WTC11 (cell line): ENCODE data around the gene FSTL4. TPM values are rescaled to one million over a fixed set of nuclear protein-coding genes. Genes with fewer than 3 reads are reported as not detected.

ENCODE experiments used
- ATAC-seq: fragments of 200-7000 bp; cut with Tn5 transposase; 2 replicates; pipeline ENCODE4 v1.10.0; 2021; ENCODE audit warnings: mild to moderate bottlenecking, moderate library complexity
- CTCF ChIA-PET: fragments of 300-600 bp; sonication (Branson Sonifier 250); formaldehyde crosslinking; loops from one replicate; lab custom pipeline; 2021; ENCODE audit warnings: antibody characterized with exemption; lab: Charles Lee
- POLR2A ChIA-PET: fragments of 350-600 bp; sonication (Branson Sonifier 250); formaldehyde crosslinking; loops from one replicate; lab custom pipeline; 2021; ENCODE audit warnings: antibody characterized with exemption; lab: Charles Lee
- DNase-seq: peaks from one replicate; pipeline ENCODE4 v3.0.0; 2021; ENCODE audit warnings: low spot score
- H3K27ac Mint-ChIP-seq: 2 replicates; pipeline ENCODE4 v1.8.0; 2021; ENCODE audit warnings: mixed read lengths
- H3K27me3 Mint-ChIP-seq: 2 replicates; pipeline ENCODE4 v1.8.0; 2021; ENCODE audit warnings: low read depth, mild to moderate bottlenecking, moderate library complexity, mixed read lengths
- H3K36me3 Mint-ChIP-seq: 2 replicates; pipeline ENCODE4 v1.8.0; 2021; ENCODE audit warnings: mixed read lengths
- H3K4me1 Mint-ChIP-seq: 2 replicates; pipeline ENCODE4 v1.8.0; 2022; ENCODE audit warnings: mixed read lengths
- H3K4me3 Mint-ChIP-seq: 2 replicates; pipeline ENCODE4 v1.8.0; 2021; ENCODE audit warnings: mild to moderate bottlenecking, moderate library complexity, mixed read lengths
- H3K9me3 Mint-ChIP-seq: 2 replicates; pipeline ENCODE4 v1.8.0; 2021; ENCODE audit warnings: mixed read lengths
- E2F5 ChIP-seq: sonication (generic); formaldehyde crosslinking; IDR thresholded peaks from 2 replicates; pipeline ENCODE4 v1.8.1; 2022; ENCODE audit warnings: mild to moderate bottlenecking, moderate library complexity, missing genetic modification reagents
- EMX1 ChIP-seq: fragments of 250-450 bp; sonication (Bioruptor Pico); IDR thresholded peaks from 2 replicates; pipeline ENCODE4 v1.8.0; 2021; ENCODE audit warnings: mild to moderate bottlenecking
- FOXP4 ChIP-seq: sonication (generic); formaldehyde crosslinking; IDR thresholded peaks from 2 replicates; pipeline ENCODE4 v1.8.0; 2022; ENCODE audit warnings: mild to moderate bottlenecking, missing genetic modification reagents
- GTF2I ChIP-seq: fragments of 250-450 bp; sonication (Bioruptor Pico); conservative IDR thresholded peaks from 2 replicates; pipeline ENCODE4 v1.4.0; 2021; ENCODE audit warnings: mild to moderate bottlenecking
- KAT7 ChIP-seq: sonication (generic); formaldehyde crosslinking; IDR thresholded peaks from 2 replicates; pipeline ENCODE4 v1.8.1; 2023; ENCODE audit warnings: missing genetic modification reagents, mild to moderate bottlenecking, borderline replicate concordance
- MYBL2 ChIP-seq: sonication (generic); formaldehyde crosslinking; IDR thresholded peaks from 2 replicates; pipeline ENCODE4 v1.8.1; 2023; ENCODE audit warnings: mild to moderate bottlenecking, moderate library complexity, missing genetic modification reagents
- NFE2L1 ChIP-seq: sonication (generic); formaldehyde crosslinking; IDR thresholded peaks from 2 replicates; pipeline ENCODE4 v1.8.1; 2023; ENCODE audit warnings: missing genetic modification reagents
- NR1H2 ChIP-seq: sonication (generic); formaldehyde crosslinking; IDR thresholded peaks from 2 replicates; pipeline ENCODE4 v1.9.0; 2021; ENCODE audit warnings: mild to moderate bottlenecking, moderate library complexity, missing genetic modification reagents
- NR2C2 ChIP-seq: sonication (generic); formaldehyde crosslinking; IDR thresholded peaks from 2 replicates; pipeline ENCODE4 v1.8.0; 2022; ENCODE audit warnings: mild to moderate bottlenecking, missing genetic modification reagents
- PREB ChIP-seq: sonication (generic); formaldehyde crosslinking; IDR thresholded peaks from 2 replicates; pipeline ENCODE4 v1.8.1; 2022; ENCODE audit warnings: mild to moderate bottlenecking, missing genetic modification reagents, moderate library complexity, borderline replicate concordance
- RORB ChIP-seq: fragments of 250-450 bp; sonication (Bioruptor Pico); IDR thresholded peaks from 2 replicates; pipeline ENCODE4 v1.9.0; 2021; ENCODE audit warnings: mild to moderate bottlenecking
- SMAD4 ChIP-seq: sonication (generic); formaldehyde crosslinking; IDR thresholded peaks from 2 replicates; pipeline ENCODE4 v1.8.0; 2022; ENCODE audit warnings: mild to moderate bottlenecking, missing genetic modification reagents
- STAT6 ChIP-seq: sonication (generic); formaldehyde crosslinking; conservative IDR thresholded peaks from 2 replicates; pipeline ENCODE4 v1.8.1; 2023; ENCODE audit warnings: mild to moderate bottlenecking, low read depth, missing genetic modification reagents, moderate library complexity
- USF2 ChIP-seq: sonication (generic); formaldehyde crosslinking; IDR thresholded peaks from 2 replicates; pipeline ENCODE4 v1.8.1; 2023; ENCODE audit warnings: mild to moderate bottlenecking, missing genetic modification reagents, moderate library complexity
- ZNF396 ChIP-seq: fragments of 250-450 bp; sonication (Bioruptor Pico); IDR thresholded peaks from 2 replicates; pipeline ENCODE4 v1.8.0; 2021; ENCODE audit warnings: mild to moderate bottlenecking, moderate library complexity, borderline replicate concordance
- ZNF423 ChIP-seq: fragments of 250-450 bp; sonication (Bioruptor Pico); IDR thresholded peaks from 2 replicates; pipeline ENCODE4 v2.1.2; 2022; ENCODE audit warnings: mild to moderate bottlenecking, moderate library complexity
- ZNF532 ChIP-seq: fragments of 250-450 bp; sonication (Bioruptor Pico); IDR thresholded peaks from 2 replicates; pipeline ENCODE4 v1.9.0; 2021; ENCODE audit warnings: mild to moderate bottlenecking, borderline replicate concordance
- total RNA-seq: library from RNA; stranded (reverse); gene quantifications from 3 replicates; pipeline ENCODE4 v1.2.3, GENCODE V29; 2021
- TF ChIP-seq, protein P1 (sequence below): sonication (generic); formaldehyde crosslinking; IDR thresholded peaks from 2 replicates; pipeline ENCODE4 v1.8.0; 2022; ENCODE audit warnings: missing genetic modification reagents

Gene FSTL4
- total RNA-seq, 1 experiment from 2014 or later, result 6.1 TPM

- no peak for TF ChIP-seq STAT6 (CRISPR knock-in tag)
- TF ChIP-seq RORB (CRISPR knock-in tag), result no peak
- no peak for TF ChIP-seq E2F5 (CRISPR knock-in tag)
- TF ChIP-seq, all 79 proteins: peak for 0
Measured at GRCh38 chr5:133244242-133244641, 368.1 kb downstream of the FSTL4 start (continued).

DNA sequence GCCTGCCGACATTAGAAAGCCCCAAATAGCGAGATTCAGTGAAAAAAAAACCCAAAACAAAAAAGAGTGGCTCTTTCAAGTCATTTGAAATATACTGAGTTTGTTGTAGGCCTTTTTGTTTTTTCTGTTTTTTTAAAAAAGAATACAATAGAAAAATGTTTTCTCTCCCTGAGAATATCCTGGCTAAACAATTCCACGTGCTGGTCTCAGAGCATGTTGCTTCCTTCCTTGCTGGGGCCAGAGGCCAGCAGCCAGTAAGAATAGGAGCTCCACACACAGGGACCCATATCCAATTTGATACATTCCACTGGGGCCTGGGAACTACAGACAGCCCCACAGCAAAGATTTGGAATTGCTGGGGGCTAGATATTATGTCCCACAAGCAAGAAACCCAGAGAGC, 369.1 kb downstream of the FSTL4 start:
- H3K4me1 Mint-ChIP-seq, result no peaks in the 10 kb centered on the region
- H3K27ac Mint-ChIP-seq, result no peak overlapping the region; the same call in 1 of the 2 replicates
- ATAC-seq (no peak), DNase-seq (no peak)
- no peak overlapping the region for H3K4me3 Mint-ChIP-seq
- H3K27me3 Mint-ChIP-seq, result no peaks in the 10 kb centered on the region
- peaks cover 3% of the 10 kb centered on the region; the same call in 1 of the 2 replicates for H3K36me3 Mint-ChIP-seq
- ChIA-PET POLR2A (no interaction called here), CTCF (no interaction called here)
- peaks cover 15% of the 10 kb centered on the region for H3K9me3 Mint-ChIP-seq
- TF ChIP-seq FOXP4, result no peak
- no peak for TF ChIP-seq SMAD4
- no peak for TF ChIP-seq EMX1
- TF ChIP-seq ZNF423, result no peak
- no peak for TF ChIP-seq NR1H2 (CRISPR knock-in tag)
- TF ChIP-seq PREB (CRISPR knock-in tag), result no peak
- no peak for TF ChIP-seq MYBL2
- TF ChIP-seq KAT7, result no peak
- TF ChIP-seq STAT6 (CRISPR knock-in tag), result no peak
- no peak for TF ChIP-seq ZNF396 (CRISPR knock-in tag)
- TF ChIP-seq, protein P1, sequence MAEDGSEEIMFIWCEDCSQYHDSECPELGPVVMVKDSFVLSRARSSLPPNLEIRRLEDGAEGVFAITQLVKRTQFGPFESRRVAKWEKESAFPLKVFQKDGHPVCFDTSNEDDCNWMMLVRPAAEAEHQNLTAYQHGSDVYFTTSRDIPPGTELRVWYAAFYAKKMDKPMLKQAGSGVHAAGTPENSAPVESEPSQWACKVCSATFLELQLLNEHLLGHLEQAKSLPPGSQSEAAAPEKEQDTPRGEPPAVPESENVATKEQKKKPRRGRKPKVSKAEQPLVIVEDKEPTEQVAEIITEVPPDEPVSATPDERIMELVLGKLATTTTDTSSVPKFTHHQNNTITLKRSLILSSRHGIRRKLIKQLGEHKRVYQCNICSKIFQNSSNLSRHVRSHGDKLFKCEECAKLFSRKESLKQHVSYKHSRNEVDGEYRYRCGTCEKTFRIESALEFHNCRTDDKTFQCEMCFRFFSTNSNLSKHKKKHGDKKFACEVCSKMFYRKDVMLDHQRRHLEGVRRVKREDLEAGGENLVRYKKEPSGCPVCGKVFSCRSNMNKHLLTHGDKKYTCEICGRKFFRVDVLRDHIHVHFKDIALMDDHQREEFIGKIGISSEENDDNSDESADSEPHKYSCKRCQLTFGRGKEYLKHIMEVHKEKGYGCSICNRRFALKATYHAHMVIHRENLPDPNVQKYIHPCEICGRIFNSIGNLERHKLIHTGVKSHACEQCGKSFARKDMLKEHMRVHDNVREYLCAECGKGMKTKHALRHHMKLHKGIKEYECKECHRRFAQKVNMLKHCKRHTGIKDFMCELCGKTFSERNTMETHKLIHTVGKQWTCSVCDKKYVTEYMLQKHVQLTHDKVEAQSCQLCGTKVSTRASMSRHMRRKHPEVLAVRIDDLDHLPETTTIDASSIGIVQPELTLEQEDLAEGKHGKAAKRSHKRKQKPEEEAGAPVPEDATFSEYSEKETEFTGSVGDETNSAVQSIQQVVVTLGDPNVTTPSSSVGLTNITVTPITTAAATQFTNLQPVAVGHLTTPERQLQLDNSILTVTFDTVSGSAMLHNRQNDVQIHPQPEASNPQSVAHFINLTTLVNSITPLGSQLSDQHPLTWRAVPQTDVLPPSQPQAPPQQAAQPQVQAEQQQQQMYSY, result no peak
- no peak for TF ChIP-seq ZNF532 (CRISPR knock-in tag)
- no peak for TF ChIP-seq USF2 (CRISPR knock-in tag)
- no peak for TF ChIP-seq NFE2L1 (CRISPR knock-in tag)
- TF ChIP-seq GTF2I, result no peak
- TF ChIP-seq NR2C2 (CRISPR knock-in tag), result no peak
